ENCODE results near the gene NR5A2.

Gene NR5A2

DNA sequence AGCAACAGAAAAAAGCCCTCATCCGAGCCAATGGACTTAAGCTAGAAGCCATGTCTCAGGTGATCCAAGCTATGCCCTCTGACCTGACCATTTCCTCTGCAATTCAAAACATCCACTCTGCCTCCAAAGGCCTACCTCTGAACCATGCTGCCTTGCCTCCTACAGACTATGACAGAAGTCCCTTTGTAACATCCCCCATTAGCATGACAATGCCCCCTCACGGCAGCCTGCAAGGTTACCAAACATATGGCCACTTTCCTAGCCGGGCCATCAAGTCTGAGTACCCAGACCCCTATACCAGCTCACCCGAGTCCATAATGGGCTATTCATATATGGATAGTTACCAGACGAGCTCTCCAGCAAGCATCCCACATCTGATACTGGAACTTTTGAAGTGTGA lies 20.7 kb downstream of the NR5A2 start:
- ChIA-PET CTCF (no interaction called here), POLR2A (no interaction called here)
- DNase-seq (ENCODE audit: extremely low spot score): no peak
- TF ChIP-seq FOXK2 (IDR thresholded peaks at IDR 0.05): no peak
- no peak for TF ChIP-seq HDGF (IDR thresholded peaks at IDR 0.05; ENCODE audit: borderline replicate concordance)
- TF ChIP-seq SP1 (IDR thresholded peaks at IDR 0.05): no peak
- no peak for TF ChIP-seq ZNF384 (IDR thresholded peaks at IDR 0.05)
- no peak for TF ChIP-seq FOXM1 (IDR thresholded peaks at IDR 0.05; ENCODE audit: borderline replicate concordance)
- TF ChIP-seq CTBP1 (IDR thresholded peaks at IDR 0.05; ENCODE audit: borderline replicate concordance): no peak
- TF ChIP-seq, protein P1, sequence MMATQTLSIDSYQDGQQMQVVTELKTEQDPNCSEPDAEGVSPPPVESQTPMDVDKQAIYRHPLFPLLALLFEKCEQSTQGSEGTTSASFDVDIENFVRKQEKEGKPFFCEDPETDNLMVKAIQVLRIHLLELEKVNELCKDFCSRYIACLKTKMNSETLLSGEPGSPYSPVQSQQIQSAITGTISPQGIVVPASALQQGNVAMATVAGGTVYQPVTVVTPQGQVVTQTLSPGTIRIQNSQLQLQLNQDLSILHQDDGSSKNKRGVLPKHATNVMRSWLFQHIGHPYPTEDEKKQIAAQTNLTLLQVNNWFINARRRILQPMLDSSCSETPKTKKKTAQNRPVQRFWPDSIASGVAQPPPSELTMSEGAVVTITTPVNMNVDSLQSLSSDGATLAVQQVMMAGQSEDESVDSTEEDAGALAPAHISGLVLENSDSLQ (IDR thresholded peaks at IDR 0.05): no peak
- no peak for TF ChIP-seq NFRKB (IDR thresholded peaks at IDR 0.05)
- TF ChIP-seq FOXA1 (IDR thresholded peaks at IDR 0.05): no peak
- TF ChIP-seq TARDBP (IDR thresholded peaks at IDR 0.05): no peak
- TF ChIP-seq ARNT (IDR thresholded peaks at IDR 0.05): no peak
- TF ChIP-seq SUZ12 (IDR thresholded peaks at IDR 0.05): no peak
- TF ChIP-seq L3MBTL2 (conservative IDR thresholded peaks at IDR 0.05): no peak
- no peak for TF ChIP-seq BHLHE40 (IDR thresholded peaks at IDR 0.05; ENCODE audit: borderline replicate concordance)
- no peak for TF ChIP-seq ELF4 (IDR thresholded peaks at IDR 0.05)
- TF ChIP-seq LEF1 (IDR thresholded peaks at IDR 0.05; ENCODE audit: borderline replicate concordance): no peak

- TF ChIP-seq FOXM1 (IDR thresholded peaks at IDR 0.05; ENCODE audit: borderline replicate concordance) (no peak), HDGF (IDR thresholded peaks at IDR 0.05; ENCODE audit: borderline replicate concordance) (no peak), ZNF384 (IDR thresholded peaks at IDR 0.05) (no peak), FOXA1 (IDR thresholded peaks at IDR 0.05) (no peak), TARDBP (IDR thresholded peaks at IDR 0.05) (no peak), L3MBTL2 (conservative IDR thresholded peaks at IDR 0.05) (no peak), ELF4 (IDR thresholded peaks at IDR 0.05) (no peak), BHLHE40 (IDR thresholded peaks at IDR 0.05; ENCODE audit: borderline replicate concordance) (no peak), LEF1 (IDR thresholded peaks at IDR 0.05; ENCODE audit: borderline replicate concordance) (no peak), SUZ12 (IDR thresholded peaks at IDR 0.05) (no peak), CTBP1 (IDR thresholded peaks at IDR 0.05; ENCODE audit: borderline replicate concordance) (no peak), FOXK2 (IDR thresholded peaks at IDR 0.05) (no peak), NFRKB (IDR thresholded peaks at IDR 0.05) (no peak), SP1 (IDR thresholded peaks at IDR 0.05) (no peak), ARNT (IDR thresholded peaks at IDR 0.05) (no peak)
- TF ChIP-seq, protein P1 (IDR thresholded peaks at IDR 0.05): no peak
- no peak for DNase-seq (ENCODE audit: extremely low spot score)
- ChIA-PET CTCF (no interaction called here), POLR2A (no interaction called here)
These were observed 22.3 kb downstream of the NR5A2 start for GRCh38 chr1:200049810-200050209.

- DNase-seq (ENCODE audit: extremely low spot score): no peak
- ChIA-PET POLR2A (no interaction called here), CTCF (no interaction called here)
- TF ChIP-seq ZNF384 (IDR thresholded peaks at IDR 0.05) (no peak), ELF4 (IDR thresholded peaks at IDR 0.05) (no peak), FOXM1 (IDR thresholded peaks at IDR 0.05; ENCODE audit: borderline replicate concordance) (no peak), HDGF (IDR thresholded peaks at IDR 0.05; ENCODE audit: borderline replicate concordance) (no peak), FOXK2 (IDR thresholded peaks at IDR 0.05) (no peak), BHLHE40 (IDR thresholded peaks at IDR 0.05; ENCODE audit: borderline replicate concordance) (no peak), SUZ12 (IDR thresholded peaks at IDR 0.05) (no peak), SP1 (IDR thresholded peaks at IDR 0.05) (no peak), L3MBTL2 (conservative IDR thresholded peaks at IDR 0.05) (no peak), CTBP1 (IDR thresholded peaks at IDR 0.05; ENCODE audit: borderline replicate concordance) (no peak), TARDBP (IDR thresholded peaks at IDR 0.05) (no peak), ARNT (IDR thresholded peaks at IDR 0.05) (no peak), LEF1 (IDR thresholded peaks at IDR 0.05; ENCODE audit: borderline replicate concordance) (no peak), FOXA1 (IDR thresholded peaks at IDR 0.05) (no peak), NFRKB (IDR thresholded peaks at IDR 0.05) (no peak)
- TF ChIP-seq, protein P1 (IDR thresholded peaks at IDR 0.05): no peak
These were observed 24.1 kb downstream of the NR5A2 start for GRCh38 chr1:200051620-200052019.

- POLR2A ChIA-PET: no interaction called here
- CTCF ChIA-PET: no interaction called here
- TF ChIP-seq SUZ12 (IDR thresholded peaks at IDR 0.05) (no peak), FOXA1 (IDR thresholded peaks at IDR 0.05) (no peak), TARDBP (IDR thresholded peaks at IDR 0.05) (no peak), NFRKB (IDR thresholded peaks at IDR 0.05) (no peak), LEF1 (IDR thresholded peaks at IDR 0.05; ENCODE audit: borderline replicate concordance) (no peak)
These were observed 25.6 kb downstream of the NR5A2 start for GRCh38 chr1:200053091-200053490.

GRCh38 chr1:200053646-200054045 lies 26.1 kb downstream of the NR5A2 start:
- CTCF ChIA-PET: interaction anchor here (0.6 kb wide), 2 partner anchors 369 to 470 kb away, joined by 3 read pairs; no protein-coding TSS in a partner anchor
- POLR2A ChIA-PET: no interaction called here
- no peak for DNase-seq (ENCODE audit: extremely low spot score)
- TF ChIP-seq SP1 (IDR thresholded peaks at IDR 0.05): no peak
- TF ChIP-seq SUZ12 (IDR thresholded peaks at IDR 0.05): no peak
- no peak for TF ChIP-seq ARNT (IDR thresholded peaks at IDR 0.05)
- TF ChIP-seq FOXK2 (IDR thresholded peaks at IDR 0.05): no peak

More at GRCh38 chr1:200053091-200053490, 25.6 kb downstream of the NR5A2 start:
- DNase-seq (ENCODE audit: extremely low spot score): no peak

DNA sequence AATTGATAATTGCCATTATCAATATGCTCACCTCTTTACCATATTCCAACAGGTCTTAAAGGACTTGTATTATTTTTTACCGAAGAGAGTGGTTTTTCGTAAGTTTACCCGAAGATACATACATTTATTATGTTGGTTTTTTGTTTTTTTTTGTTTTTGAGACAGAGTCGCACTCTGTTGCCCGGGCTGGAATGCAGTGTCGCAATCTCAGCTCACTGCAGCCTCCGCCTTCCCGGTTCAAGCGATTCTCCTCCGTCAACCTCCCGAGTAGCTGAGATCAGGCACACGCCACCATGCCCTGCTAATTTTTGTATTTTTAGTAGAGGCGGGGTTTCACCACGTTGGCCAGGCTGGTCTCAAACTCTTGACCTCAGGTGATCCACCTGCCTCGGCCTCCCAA lies 30.8 kb downstream of the NR5A2 start:
- DNase-seq (ENCODE audit: extremely low spot score): no peak
- no peak for TF ChIP-seq FOXA1 (IDR thresholded peaks at IDR 0.05)
- TF ChIP-seq SP1 (IDR thresholded peaks at IDR 0.05): no peak
- no peak for TF ChIP-seq HDGF (IDR thresholded peaks at IDR 0.05; ENCODE audit: borderline replicate concordance)
- TF ChIP-seq CTBP1 (IDR thresholded peaks at IDR 0.05; ENCODE audit: borderline replicate concordance): no peak
- no peak for TF ChIP-seq ZNF384 (IDR thresholded peaks at IDR 0.05)
- TF ChIP-seq LEF1 (IDR thresholded peaks at IDR 0.05; ENCODE audit: borderline replicate concordance): no peak
- TF ChIP-seq FOXM1 (IDR thresholded peaks at IDR 0.05; ENCODE audit: borderline replicate concordance): no peak
- no peak for TF ChIP-seq NFRKB (IDR thresholded peaks at IDR 0.05)
- no peak for TF ChIP-seq ARNT (IDR thresholded peaks at IDR 0.05)
- TF ChIP-seq, protein P1 (IDR thresholded peaks at IDR 0.05): no peak
- TF ChIP-seq SUZ12 (IDR thresholded peaks at IDR 0.05): no peak
- TF ChIP-seq TARDBP (IDR thresholded peaks at IDR 0.05): no peak
- TF ChIP-seq FOXK2 (IDR thresholded peaks at IDR 0.05): no peak
- TF ChIP-seq ELF4 (IDR thresholded peaks at IDR 0.05): no peak
- TF ChIP-seq L3MBTL2 (conservative IDR thresholded peaks at IDR 0.05): no peak
- no peak for TF ChIP-seq BHLHE40 (IDR thresholded peaks at IDR 0.05; ENCODE audit: borderline replicate concordance)
- POLR2A ChIA-PET: no interaction called here
- CTCF ChIA-PET: no interaction called here

Data from HEK293T (cell line).